ENCODE measurements around the gene SEMA4D. TPM values are rescaled to one million over a fixed set of nuclear protein-coding genes. Genes with fewer than 3 reads are reported as not detected.

SEMA4D gene
- total RNA-seq, 1 experiment from 2014 or later = 8.0 TPM

DNA sequence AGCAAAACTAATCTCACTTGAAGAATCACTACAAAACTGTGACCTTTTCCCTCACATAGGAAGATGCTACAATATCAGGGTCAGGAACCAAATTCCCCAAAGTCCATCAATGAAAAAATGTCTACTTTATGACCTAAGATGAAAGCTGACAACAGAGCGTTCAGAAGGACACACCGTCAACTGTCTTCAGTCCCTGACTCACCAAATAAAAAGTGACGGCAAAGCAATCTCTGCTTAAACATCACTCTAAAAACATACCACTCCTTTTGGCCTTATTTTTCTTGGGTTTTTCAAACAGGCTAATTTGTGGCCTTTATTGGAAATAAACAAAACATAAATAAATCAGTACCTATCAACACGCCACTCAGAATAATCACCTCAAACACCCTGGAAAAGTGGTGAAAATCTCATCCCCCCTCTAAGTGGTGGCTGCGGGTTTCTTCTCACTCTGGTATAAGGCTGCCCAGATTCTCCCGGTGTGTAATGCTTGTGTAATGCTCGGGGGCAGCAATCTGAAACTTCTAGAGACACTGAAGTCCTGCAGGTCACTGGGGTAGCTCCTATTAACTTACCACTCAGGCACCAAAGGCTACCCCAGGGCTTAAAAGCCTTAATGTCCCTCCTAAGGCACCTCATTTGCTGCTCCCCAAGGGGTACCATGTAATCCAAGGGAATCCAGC, 29.5 kb downstream of the SEMA4D start:
- Histone ChIP-seq H3K79me2 (ENCODE audit: low read length) (no peaks in the 10 kb centered on the region), H3K27ac (ENCODE audit: low read length) (no peak overlapping the region), H3K9me3 (ENCODE audit: low read length) (no peaks in the 10 kb centered on the region), H3K9ac (ENCODE audit: low read length) (no peak overlapping the region), H3K4me2 (ENCODE audit: low read length) (no peak overlapping the region), H3K36me3 (ENCODE audit: low read depth, low read length) (no peaks in the 10 kb centered on the region), H3F3A (ENCODE audit: low read length, unreplicated experiment) (no peaks in the 10 kb centered on the region), H3K9me2 (replicated peaks; ENCODE audit: low read length) (no peaks in the 10 kb centered on the region), H3K4me3 (ENCODE audit: low read length) (no peak overlapping the region), H3K27me3 (ENCODE audit: low read length) (no peaks in the 10 kb centered on the region), H2AFZ (ENCODE audit: low read length) (no peak overlapping the region), H4K20me1 (ENCODE audit: low read length) (no peaks in the 10 kb centered on the region), H3K4me1 (ENCODE audit: insufficient read depth, low read length) (no peaks in the 10 kb centered on the region)
- TF ChIP-seq EZH2phosphoT487 (IDR thresholded peaks at IDR 0.05; ENCODE audit: borderline replicate concordance, low read length) = no peak
- TF ChIP-seq EZH2 (IDR thresholded peaks at IDR 0.05; ENCODE audit: low read length, unreplicated experiment) = no peak
- TF ChIP-seq, protein P1, sequence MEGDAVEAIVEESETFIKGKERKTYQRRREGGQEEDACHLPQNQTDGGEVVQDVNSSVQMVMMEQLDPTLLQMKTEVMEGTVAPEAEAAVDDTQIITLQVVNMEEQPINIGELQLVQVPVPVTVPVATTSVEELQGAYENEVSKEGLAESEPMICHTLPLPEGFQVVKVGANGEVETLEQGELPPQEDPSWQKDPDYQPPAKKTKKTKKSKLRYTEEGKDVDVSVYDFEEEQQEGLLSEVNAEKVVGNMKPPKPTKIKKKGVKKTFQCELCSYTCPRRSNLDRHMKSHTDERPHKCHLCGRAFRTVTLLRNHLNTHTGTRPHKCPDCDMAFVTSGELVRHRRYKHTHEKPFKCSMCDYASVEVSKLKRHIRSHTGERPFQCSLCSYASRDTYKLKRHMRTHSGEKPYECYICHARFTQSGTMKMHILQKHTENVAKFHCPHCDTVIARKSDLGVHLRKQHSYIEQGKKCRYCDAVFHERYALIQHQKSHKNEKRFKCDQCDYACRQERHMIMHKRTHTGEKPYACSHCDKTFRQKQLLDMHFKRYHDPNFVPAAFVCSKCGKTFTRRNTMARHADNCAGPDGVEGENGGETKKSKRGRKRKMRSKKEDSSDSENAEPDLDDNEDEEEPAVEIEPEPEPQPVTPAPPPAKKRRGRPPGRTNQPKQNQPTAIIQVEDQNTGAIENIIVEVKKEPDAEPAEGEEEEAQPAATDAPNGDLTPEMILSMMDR (conservative IDR thresholded peaks at IDR 0.05; ENCODE audit: low read depth, low read length) = no peak
- ATAC-seq (no peak), DNase-seq (no peak)
- ChIA-PET POLR2A (ENCODE audit: unreplicated experiment) (no interaction called here), CTCF (no interaction called here)
- BruUV-seq (replicated peaks) = no TSS peak
- intact Hi-C loops (cut with micrococcal nuclease) = no loop called here

DNA sequence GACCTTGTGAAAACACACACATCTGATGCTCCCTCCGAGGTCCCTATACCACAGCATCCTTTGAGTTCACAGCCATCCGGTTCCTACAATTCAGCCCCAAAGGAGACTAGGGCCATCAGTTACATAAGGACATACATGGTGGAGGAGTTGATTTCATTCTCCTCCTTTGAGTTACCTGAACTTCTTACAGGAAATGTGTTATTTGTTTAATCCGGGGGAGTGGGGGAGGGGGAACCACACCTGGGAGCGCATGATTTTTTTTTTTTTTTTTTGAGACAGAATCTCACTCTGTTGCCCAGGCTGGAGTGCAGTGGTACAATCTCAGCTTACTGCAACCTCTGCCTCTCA, 30.7 kb downstream of the SEMA4D start:
- Histone ChIP-seq H2AFZ (ENCODE audit: low read length) (no peak overlapping the region), H4K20me1 (ENCODE audit: low read length) (no peaks in the 10 kb centered on the region), H3K27ac (ENCODE audit: low read length) (no peak overlapping the region), H3K4me3 (ENCODE audit: low read length) (no peak overlapping the region), H3K9me2 (replicated peaks; ENCODE audit: low read length) (no peaks in the 10 kb centered on the region), H3K4me1 (ENCODE audit: insufficient read depth, low read length) (no peaks in the 10 kb centered on the region), H3F3A (ENCODE audit: low read length, unreplicated experiment) (no peaks in the 10 kb centered on the region), H3K36me3 (ENCODE audit: low read depth, low read length) (no peaks in the 10 kb centered on the region), H3K9ac (ENCODE audit: low read length) (no peak overlapping the region), H3K27me3 (ENCODE audit: low read length) (no peaks in the 10 kb centered on the region), H3K9me3 (ENCODE audit: low read length) (no peaks in the 10 kb centered on the region), H3K4me2 (ENCODE audit: low read length) (no peak overlapping the region), H3K79me2 (ENCODE audit: low read length) (no peaks in the 10 kb centered on the region)
- no TSS peak for BruUV-seq (replicated peaks)
- ATAC-seq (no peak), DNase-seq (no peak)
- ChIA-PET POLR2A (ENCODE audit: unreplicated experiment) (no interaction called here), CTCF (no interaction called here)
- intact Hi-C loops (cut with micrococcal nuclease) = no loop called here
- TF ChIP-seq EZH2phosphoT487 (IDR thresholded peaks at IDR 0.05; ENCODE audit: borderline replicate concordance, low read length) (no peak), EZH2 (IDR thresholded peaks at IDR 0.05; ENCODE audit: low read length, unreplicated experiment) (no peak)
- TF ChIP-seq, protein P1 (conservative IDR thresholded peaks at IDR 0.05; ENCODE audit: low read depth, low read length) = no peak

DNA sequence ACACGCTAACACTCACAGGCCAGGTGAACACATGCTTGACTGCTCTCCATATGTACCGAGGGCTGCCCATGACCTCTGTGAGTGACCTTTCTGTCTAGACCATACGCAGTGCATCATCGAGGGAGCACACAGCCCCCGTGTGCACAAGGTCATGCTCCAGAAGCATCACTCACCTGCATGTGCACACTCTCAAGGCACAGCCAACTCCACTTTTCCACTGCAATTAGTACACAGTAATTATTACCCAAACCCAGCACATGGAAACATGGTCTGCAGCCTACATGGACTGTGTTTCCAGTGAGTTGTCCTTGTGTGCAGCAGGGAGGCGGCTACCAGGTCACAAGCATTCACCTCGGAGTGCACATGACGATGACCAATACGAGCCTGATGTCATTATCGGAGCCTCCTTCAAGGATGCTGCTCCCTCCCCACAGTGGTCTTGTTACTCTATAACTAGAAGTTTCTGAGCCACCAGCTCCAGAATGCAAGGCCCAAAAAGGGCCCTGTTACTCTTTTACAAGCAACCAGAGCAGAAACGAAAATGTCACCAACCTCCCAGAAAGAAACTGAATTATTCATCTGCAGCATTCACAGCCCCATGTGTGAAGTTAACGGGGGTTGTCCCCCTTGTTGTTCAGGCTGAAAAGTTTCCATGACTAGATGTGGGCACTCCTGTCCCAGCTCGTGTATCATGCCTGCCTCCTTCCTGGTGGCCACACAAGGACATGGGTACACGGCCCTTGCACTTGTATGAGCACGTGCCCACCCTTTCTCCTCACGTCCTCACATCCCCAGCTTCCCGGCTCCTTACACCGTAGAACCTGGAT, 31.2 kb downstream of the SEMA4D start:
- POLR2A ChIA-PET (ENCODE audit: unreplicated experiment) = no interaction called here
- Histone ChIP-seq H3K9ac (ENCODE audit: low read length) (no peak overlapping the region), H3K4me2 (ENCODE audit: low read length) (no peak overlapping the region), H3K9me2 (replicated peaks; ENCODE audit: low read length) (no peaks in the 10 kb centered on the region), H3K36me3 (ENCODE audit: low read depth, low read length) (no peaks in the 10 kb centered on the region), H3K27ac (ENCODE audit: low read length) (no peak overlapping the region), H3K79me2 (ENCODE audit: low read length) (no peaks in the 10 kb centered on the region), H3K27me3 (ENCODE audit: low read length) (no peaks in the 10 kb centered on the region), H2AFZ (ENCODE audit: low read length) (no peak overlapping the region), H3K9me3 (ENCODE audit: low read length) (no peaks in the 10 kb centered on the region), H3K4me3 (ENCODE audit: low read length) (no peak overlapping the region), H4K20me1 (ENCODE audit: low read length) (no peaks in the 10 kb centered on the region), H3K4me1 (ENCODE audit: insufficient read depth, low read length) (no peaks in the 10 kb centered on the region), H3F3A (ENCODE audit: low read length, unreplicated experiment) (no peaks in the 10 kb centered on the region)
- ATAC-seq = no peak
- BruUV-seq (replicated peaks) = no TSS peak
- TF ChIP-seq, protein P1 (conservative IDR thresholded peaks at IDR 0.05; ENCODE audit: low read depth, low read length) = no peak
- TF ChIP-seq EZH2 (IDR thresholded peaks at IDR 0.05; ENCODE audit: low read length, unreplicated experiment) (no peak), EZH2phosphoT487 (IDR thresholded peaks at IDR 0.05; ENCODE audit: borderline replicate concordance, low read length) (no peak)
- CTCF ChIA-PET = no interaction called here
- intact Hi-C loops (cut with micrococcal nuclease) = no loop called here
- DNase-seq = no peak
